CD4-positive, alpha-beta T cell treated with Interferon alpha-2 for 1 hour (primary cell): ENCODE results near the gene SNAPC4.

Experiments
- DNase-seq, 2 donors: peaks; one replicate each; pipeline ENCODE4 v3.0.0-alpha.2; 2020 to 2022

SNAPC4 gene, protein sequence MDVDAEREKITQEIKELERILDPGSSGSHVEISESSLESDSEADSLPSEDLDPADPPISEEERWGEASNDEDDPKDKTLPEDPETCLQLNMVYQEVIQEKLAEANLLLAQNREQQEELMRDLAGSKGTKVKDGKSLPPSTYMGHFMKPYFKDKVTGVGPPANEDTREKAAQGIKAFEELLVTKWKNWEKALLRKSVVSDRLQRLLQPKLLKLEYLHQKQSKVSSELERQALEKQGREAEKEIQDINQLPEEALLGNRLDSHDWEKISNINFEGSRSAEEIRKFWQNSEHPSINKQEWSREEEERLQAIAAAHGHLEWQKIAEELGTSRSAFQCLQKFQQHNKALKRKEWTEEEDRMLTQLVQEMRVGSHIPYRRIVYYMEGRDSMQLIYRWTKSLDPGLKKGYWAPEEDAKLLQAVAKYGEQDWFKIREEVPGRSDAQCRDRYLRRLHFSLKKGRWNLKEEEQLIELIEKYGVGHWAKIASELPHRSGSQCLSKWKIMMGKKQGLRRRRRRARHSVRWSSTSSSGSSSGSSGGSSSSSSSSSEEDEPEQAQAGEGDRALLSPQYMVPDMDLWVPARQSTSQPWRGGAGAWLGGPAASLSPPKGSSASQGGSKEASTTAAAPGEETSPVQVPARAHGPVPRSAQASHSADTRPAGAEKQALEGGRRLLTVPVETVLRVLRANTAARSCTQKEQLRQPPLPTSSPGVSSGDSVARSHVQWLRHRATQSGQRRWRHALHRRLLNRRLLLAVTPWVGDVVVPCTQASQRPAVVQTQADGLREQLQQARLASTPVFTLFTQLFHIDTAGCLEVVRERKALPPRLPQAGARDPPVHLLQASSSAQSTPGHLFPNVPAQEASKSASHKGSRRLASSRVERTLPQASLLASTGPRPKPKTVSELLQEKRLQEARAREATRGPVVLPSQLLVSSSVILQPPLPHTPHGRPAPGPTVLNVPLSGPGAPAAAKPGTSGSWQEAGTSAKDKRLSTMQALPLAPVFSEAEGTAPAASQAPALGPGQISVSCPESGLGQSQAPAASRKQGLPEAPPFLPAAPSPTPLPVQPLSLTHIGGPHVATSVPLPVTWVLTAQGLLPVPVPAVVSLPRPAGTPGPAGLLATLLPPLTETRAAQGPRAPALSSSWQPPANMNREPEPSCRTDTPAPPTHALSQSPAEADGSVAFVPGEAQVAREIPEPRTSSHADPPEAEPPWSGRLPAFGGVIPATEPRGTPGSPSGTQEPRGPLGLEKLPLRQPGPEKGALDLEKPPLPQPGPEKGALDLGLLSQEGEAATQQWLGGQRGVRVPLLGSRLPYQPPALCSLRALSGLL (N-terminal part only)

DNA sequence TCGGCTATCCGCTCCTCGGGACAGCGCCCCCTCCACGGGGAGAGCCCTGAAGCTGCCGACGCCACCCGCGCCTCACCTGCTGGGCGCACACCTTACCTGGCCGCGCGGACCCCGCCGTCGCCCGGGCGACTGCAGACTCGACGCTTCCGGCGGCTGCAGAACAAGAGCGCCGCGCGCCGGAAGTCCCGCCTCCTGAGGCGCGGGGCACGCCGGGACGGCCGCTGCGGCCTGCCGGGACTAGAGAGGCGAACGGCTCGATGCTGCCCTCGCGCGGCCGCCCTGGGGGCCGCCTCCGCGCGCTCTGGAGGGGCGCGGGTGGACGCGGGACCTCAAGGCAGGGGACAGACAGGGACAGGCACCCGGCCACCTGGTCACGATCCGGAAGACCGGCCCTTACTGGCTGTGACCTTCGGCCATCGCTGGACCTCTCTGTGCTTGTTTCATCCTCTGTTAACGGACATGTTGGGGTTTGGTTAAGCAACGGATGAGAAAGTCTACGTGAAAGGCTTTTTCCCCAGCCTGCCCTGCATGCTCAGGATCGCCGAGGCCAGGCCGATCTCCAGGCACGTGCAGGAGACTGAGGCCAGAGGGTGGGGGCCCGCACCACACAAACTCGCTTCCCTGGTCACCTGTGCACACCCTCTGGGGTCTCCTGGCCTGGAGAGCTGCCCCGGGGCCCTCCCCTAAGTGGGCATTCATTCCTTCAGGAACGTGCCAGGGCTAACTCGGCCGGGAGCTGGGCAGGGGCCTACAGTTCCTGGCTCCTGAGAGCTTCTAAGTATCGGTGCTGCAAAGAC lies at the start of gene SNAPC4:
TSS of gene SNAPC4 (minus strand) at position 133 of the 797 bp plus-strand sequence. CDS start 1,742 bp downstream, outside the sequence.
- DNase-seq, result peak; percentile 87 to 91

DNA sequence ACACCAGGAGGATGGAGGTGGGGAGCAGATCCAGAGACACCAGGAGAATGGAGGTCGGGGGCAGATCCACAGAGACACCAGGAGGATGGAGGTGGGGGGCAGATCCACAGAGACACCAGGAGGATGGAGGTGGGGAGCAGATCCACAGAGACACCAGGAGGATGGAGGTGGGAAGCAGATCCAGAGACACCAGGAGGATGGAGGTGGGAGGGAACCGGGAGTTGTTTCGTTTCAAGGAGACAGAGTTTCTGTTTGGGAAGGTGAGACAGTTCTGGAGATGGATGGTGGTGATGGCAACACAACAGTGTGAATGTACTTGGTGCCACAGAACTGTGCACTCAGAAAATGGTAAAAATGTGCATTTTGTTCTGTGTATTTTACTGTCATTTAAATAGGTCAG lies 48.7 kb upstream of the SNAPC4 start:
- DNase-seq, result no peak

DNA sequence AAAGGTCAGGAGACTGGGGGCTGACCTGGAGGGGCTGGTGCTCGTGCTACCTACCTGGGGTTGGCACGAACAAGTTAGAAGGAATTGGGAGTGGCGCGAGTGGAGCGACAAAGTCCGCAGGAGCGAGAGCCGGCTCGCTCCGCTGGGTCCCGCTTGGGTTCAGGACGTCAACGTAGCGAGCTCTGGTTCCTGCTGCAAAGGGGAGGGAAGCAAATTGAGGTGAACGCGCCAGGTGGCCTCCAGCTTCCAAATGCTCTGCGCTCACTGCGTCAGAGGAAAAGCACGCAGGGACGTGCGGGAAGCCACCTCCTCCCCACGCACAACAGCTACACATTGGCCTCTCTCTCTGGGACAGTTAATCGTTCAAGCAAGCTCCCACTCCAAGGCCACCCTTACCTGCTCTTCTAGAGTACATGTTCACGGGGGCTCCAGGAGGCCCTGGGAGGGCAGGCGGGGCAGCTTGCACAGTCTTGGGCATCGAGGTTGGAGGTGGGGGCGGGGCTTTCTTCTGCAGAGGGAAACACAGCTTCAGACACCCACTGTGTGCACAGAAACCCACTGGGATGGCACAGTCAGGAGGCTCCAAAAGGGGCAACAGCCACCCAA lies 47.3 kb upstream of the SNAPC4 start:
- no peak for DNase-seq

DNA sequence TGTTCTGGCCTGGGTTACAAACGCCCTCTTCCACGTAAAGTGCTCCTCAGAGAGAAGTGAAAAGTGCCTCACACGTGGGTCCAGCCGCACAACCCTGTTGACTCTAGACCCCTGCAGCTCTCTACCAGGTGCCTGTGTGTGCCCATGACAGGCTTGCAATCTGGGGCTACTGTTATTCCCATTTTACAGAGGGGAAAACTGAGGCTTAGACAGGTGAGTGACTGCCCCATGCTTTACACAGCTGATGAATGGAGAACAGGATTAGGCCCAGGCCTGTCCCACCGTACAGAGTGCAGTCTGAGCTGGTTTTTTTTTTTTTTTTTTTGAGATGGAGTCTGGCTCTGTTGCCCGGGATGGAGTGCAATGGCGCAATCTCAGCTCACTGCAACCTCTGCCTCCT lies 45.8 kb upstream of the SNAPC4 start:
- no peak for DNase-seq

DNA sequence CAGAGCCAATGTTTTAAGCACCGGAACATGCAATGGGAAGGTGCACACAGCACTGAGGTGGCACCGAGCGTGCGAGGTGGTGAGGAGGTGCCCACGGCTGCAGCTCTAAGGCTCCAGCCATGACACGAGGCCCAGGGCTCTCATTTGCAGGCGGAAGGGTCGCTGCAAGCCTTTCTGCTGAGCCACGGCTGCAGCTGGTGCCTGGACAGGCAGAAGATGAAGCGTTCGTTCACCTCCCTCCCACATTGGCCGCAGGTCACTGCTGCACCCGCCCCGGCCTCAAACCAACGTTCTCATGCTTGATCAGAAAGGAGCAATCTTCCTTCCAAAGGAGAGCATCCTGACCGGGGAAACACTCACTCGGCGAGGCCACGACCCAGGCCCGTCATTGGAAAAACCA lies 44.1 kb upstream of the SNAPC4 start:
- DNase-seq, result no peak

- no peak for DNase-seq
These were observed 43.7 kb upstream of the SNAPC4 start for GRCh38 chr9:136443687-136444086.

GRCh38 chr9:136443087-136443486 lies 43.1 kb upstream of the SNAPC4 start:
- no peak for DNase-seq

- no peak for DNase-seq
These were observed 42.3 kb upstream of the SNAPC4 start for GRCh38 chr9:136442265-136442664.

- DNase-seq, result no peak
These were observed 41.8 kb upstream of the SNAPC4 start for GRCh38 chr9:136441681-136442245.

GRCh38 chr9:136441191-136441680 lies 41.3 kb upstream of the SNAPC4 start:
- no peak for DNase-seq

GRCh38 chr9:136439481-136440408 lies 39.8 kb upstream of the SNAPC4 start, which contains the start of gene INPP5E:
Gene INPP5E, minus strand, starts transcription at chr9:136439845. Its CDS starts 426 bp downstream, at chr9:136439419.
- peak; percentile 75 to 89 for DNase-seq

DNA sequence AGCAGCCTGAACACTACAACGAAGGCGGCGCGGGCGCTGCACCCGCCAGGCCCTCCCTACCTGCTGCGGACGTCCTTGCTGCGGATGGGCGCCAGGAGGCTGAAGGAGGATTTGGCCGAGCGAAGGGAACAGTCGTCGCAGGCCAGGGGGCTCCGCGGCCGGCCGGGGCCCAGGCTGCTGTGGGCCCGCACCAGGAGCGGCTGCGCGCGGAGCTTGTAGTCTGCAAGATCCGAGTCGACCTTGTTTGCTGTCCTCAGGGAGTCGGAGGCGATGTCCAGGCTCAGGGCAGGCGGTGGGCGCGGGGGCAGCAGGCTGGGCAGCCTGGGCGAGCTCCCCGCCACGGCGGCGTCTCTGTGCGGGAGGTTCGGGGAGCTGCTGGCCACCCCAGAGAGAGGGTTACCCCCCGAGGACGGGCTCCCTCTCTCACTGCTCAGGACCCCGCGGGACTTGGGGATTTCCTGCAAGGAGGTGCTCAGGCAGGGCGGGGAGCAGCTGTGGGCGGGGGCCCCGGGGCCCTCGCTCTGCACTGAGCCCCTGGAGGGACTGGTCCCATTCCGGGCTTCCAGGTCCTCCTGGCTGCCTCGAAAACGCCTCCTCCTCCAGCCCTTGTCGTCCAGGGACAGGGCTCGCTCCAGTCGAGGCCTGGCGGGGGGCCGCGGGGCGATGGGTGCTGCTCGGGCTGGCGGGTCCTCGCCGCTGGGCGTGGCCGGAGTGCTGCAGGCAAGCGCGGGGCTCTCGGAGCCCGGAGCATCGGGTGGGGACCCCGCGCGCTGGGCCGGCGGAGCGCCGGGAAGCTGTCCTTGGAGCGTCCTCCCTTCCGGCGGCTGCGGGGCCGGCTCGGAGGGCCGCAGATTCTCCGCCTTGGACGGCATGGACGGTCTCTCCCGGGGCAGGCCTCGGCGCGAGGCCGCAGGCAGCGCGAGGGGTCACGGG lies 38.8 kb upstream of the SNAPC4 start:
- DNase-seq, result peak; percentile 36 to 57

DNA sequence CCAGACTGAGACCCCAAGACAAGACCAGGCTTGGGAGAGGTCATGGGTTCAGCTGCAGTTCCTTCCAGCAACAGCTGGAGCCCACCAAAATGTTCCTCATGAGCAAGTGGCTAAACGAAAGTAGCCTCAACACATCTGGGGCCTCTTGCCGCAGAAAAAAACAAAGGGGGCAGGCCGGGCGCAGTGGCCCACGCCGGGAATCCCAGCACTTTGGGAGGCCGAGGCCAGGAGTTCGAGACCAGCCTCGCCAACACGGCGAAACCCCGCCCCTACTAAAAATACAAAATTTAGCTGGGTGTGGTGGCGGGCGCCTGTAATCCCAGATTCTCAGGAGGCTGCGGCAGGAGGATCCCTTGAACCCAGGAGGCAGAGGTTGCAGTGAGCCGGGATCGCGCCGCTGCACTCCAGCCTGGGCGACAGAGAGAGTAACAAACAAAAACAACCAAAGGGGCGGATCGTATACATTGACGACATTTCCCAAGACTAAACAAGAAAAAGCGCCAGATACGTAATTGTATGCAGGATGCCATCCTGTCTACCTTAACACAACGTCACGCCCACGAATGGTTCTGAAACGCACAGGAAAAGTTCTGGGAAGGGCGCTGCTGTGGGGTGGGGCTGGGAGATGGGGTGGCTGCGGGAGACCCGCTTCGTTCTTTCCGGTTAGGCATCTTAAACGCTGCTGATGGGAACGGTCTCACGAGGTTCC lies 38.0 kb upstream of the SNAPC4 start:
- peak in 1 of 2 donors; percentile 33 for DNase-seq

GRCh38 chr9:136437430-136437829 lies 37.5 kb upstream of the SNAPC4 start:
- no peak for DNase-seq

DNA sequence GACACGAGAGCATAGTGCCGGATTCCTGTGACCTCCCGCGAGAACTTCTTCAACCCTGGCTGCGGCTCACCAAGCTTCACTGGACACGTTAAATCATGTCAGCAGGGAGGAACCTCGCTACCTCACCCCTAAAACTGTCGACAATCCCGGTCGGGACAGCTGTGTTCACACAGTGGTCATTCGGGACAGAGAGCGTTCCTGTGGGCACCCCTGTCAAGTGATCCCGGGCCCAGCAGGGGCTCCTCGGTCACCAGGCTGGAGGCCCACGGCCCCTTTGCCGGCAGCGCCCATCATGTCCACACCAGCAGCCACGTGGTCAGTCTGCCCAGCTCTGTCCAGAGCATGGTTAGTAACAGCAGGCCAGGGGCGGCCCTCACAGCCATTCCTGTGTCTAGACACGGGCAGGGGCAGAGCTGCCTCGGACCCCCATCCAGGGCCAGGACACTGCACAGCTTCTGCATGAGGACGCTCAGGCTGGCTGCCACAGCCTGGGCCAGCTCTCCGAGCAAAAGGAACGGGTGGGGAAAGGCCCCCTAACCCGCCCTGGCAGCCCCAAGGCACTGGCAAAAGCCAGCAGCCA lies 36.2 kb upstream of the SNAPC4 start:
- no peak for DNase-seq

DNA sequence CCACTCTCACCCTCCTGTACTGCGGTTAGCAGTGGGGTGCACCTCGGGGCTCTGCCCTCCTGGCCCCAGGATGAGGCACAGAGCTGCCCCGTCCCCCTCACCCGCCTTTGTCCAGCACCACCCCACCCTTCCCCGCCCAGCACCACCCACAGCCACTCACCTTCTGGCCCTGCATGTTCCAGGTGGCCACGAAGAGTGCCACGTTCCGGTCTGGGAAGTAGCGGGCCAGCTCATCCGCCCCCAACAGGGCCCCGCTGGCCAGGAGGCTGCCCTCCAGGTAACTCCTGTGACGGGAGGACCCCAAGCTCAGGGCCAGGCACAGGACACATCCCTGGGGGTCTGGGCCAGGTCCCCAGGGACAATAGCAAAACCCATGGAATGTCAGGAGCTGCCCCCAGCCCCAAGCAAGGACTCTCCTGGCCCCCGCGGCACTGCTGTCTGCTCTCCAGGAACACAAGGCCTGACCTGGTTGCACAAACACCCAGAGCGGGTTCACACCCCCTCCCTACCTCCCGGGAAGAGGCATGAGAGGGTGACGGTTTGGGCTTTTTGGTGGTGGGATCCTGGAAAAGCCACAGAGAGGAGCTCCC lies 34.7 kb upstream of the SNAPC4 start:
- DNase-seq, result no peak
